Vagina (tissue), 2 donors: Measurements from ENCODE around the gene TNS3.

Experiments used
- POLR2A ChIP-seq, 2 donors: fragments of 450-650 bp; IDR thresholded peaks; one replicate each; pipeline ENCODE4 v1.6.1; 2017; ENCODE audit warnings: antibody characterized with exemption in 2 of 2, mild to moderate bottlenecking in 2 of 2, moderate library complexity in 2 of 2
- POLR2AphosphoS5 ChIP-seq, 2 donors: sonication (generic); formaldehyde crosslinking; IDR thresholded peaks; one replicate each; pipeline ENCODE4 v1.9.0; 2017; ENCODE audit warnings: antibody characterized with exemption in 2 of 2, mild to moderate bottlenecking in 2 of 2, low read depth in 1 of 2; ENCODE audit not compliant: insufficient read depth in 1 of 2
- TF ChIP-seq, protein P1 (sequence below), 3 experiments: fragments of 450-650 bp in 2 of 3; fragments of 200-600 bp in 1 of 3; sonication (generic) in 1 of 3; IDR thresholded peaks; one replicate each; pipeline ENCODE4 v1.5.1; 2017 to 2019; ENCODE audit warnings: antibody characterized with exemption in 3 of 3, mild to moderate bottlenecking in 2 of 3, moderate library complexity in 2 of 3

DNA sequence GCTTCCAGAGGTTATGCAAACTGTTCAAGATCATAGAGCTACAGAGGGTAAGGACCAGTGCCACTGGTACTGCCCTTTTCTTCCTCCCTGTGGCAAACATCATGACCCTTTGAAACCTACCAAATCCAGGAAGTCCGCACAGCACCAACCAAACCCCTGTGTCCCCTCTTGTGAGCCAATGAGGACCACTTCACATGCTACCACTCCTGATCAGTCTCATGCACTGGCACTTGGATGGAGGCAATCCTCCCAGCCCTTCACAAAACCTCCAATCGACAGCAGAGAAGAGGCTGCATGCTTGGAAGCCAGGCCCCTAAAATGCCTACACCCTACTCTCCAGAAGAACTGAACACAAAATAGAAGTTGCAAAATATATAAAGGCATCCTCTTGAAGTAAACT, 248.0 kb downstream of the TNS3 start:
- TF ChIP-seq POLR2A (IDR thresholded peaks at IDR 0.05) (no peak), POLR2AphosphoS5 (IDR thresholded peaks at IDR 0.05; ENCODE audit: insufficient read depth in 1 of 2, low read depth in 1 of 2) (no peak)
- TF ChIP-seq, protein P1, sequence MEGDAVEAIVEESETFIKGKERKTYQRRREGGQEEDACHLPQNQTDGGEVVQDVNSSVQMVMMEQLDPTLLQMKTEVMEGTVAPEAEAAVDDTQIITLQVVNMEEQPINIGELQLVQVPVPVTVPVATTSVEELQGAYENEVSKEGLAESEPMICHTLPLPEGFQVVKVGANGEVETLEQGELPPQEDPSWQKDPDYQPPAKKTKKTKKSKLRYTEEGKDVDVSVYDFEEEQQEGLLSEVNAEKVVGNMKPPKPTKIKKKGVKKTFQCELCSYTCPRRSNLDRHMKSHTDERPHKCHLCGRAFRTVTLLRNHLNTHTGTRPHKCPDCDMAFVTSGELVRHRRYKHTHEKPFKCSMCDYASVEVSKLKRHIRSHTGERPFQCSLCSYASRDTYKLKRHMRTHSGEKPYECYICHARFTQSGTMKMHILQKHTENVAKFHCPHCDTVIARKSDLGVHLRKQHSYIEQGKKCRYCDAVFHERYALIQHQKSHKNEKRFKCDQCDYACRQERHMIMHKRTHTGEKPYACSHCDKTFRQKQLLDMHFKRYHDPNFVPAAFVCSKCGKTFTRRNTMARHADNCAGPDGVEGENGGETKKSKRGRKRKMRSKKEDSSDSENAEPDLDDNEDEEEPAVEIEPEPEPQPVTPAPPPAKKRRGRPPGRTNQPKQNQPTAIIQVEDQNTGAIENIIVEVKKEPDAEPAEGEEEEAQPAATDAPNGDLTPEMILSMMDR (IDR thresholded peaks at IDR 0.05): no peak
